Adrenal gland (tissue), 12 donors: ENCODE data around the gene HEG1. TPM values are rescaled to one million over a fixed set of nuclear protein-coding genes. Genes with fewer than 3 reads are reported as not detected.

Source experiments
- DNase-seq, 7 donors: peaks; one replicate each; pipeline ENCODE4 v3.0.0-alpha.2; 2019 to 2020
- H3K27ac ChIP-seq, 5 donors: fragments of 200-600 bp; sonication (generic) in 4 of 5; 1 replicate in 3 of 5; 2 replicates in 2 of 5; pipeline versions ENCODE4 v1.5.1 to v1.8.0; 2016 to 2020; ENCODE audit warnings: mild to moderate bottlenecking in 1 of 5
- H3K27me3 ChIP-seq: fragments of 200-600 bp; 2 replicates; pipeline ENCODE4 v1.8.0; 2021
- H3K36me3 ChIP-seq, 2 donors: fragments of 200-600 bp; replicated peaks in 1 of 2; 1 replicate in 1 of 2; 2 replicates in 1 of 2; pipeline versions ENCODE4 v1.5.1 to v1.8.0; 2018 to 2022
- H3K4me1 ChIP-seq, 2 donors: fragments of 200-600 bp; replicated peaks in 1 of 2; 1 replicate in 1 of 2; 2 replicates in 1 of 2; pipeline versions ENCODE4 v1.5.1 to v1.8.0; 2018 to 2021
- H3K4me3 ChIP-seq, 4 donors: fragments of 200-600 bp; sonication (generic) in 3 of 4; one replicate each; pipeline ENCODE4 v1.5.1; 2016 to 2018
- H3K9me3 ChIP-seq, 3 donors: fragments of 200-600 bp; sonication (generic) in 1 of 3; replicated peaks in 1 of 3; 1 replicate in 2 of 3; 2 replicates in 1 of 3; pipeline versions ENCODE4 v1.5.1 to v1.8.0; 2016 to 2021
- CTCF ChIP-seq, 6 experiments: fragments of 450-650 bp in 4 of 6; fragments of 200-600 bp in 2 of 6; sonication (generic) in 1 of 6; IDR thresholded peaks; 1 replicate in 5 of 6; 2 replicates in 1 of 6; pipeline versions ENCODE4 v1.5.1 to v1.8.0; 2016 to 2021; ENCODE audit warnings: antibody characterized with exemption in 6 of 6, mild to moderate bottlenecking in 2 of 6, moderate library complexity in 1 of 6
- POLR2A ChIP-seq, 2 donors: fragments of 450-650 bp; IDR thresholded peaks; one replicate each; pipeline ENCODE4 v1.6.1; 2017; ENCODE audit warnings: antibody characterized with exemption in 2 of 2, mild to moderate bottlenecking in 2 of 2, moderate library complexity in 1 of 2
- WGBS, 4 donors: extraction: QIAGEN DNeasy Blood & Tissue Kit in 2 of 4; methylation state at CpG; one replicate each; pipeline versions ENCODE4 v1.1.5 to v1.1.7; 2013 to 2017; 5-methylcytosine and 5-hydroxymethylcytosine counted together
- intact Hi-C, 2 donors: fragments of 100-400 bp; cut with DNase I; formaldehyde crosslinking; loops; one replicate each; pipeline versions ENCODE4 v1.14.1 to v1.15.0; 2022 to 2023
- polyA plus RNA-seq, 3 donors: library from polyadenylated mRNA; stranded (reverse); fragments of 200-250 nt in 2 of 3; fragments of 350-450 nt in 1 of 3; fragmentation: Illumina TruSeq in 1 of 3; extraction: RNeasy Lipid Tissue Mini Kit (QIAGEN cat#74804) in 1 of 3; gene quantifications; one replicate each; pipeline ENCODE4 v1.2.3, GENCODE V29; 2013 to 2014
- total RNA-seq, 9 donors: library from RNA; depleted of rRNA in 4 of 9; stranded (reverse); fragments of >200 nt in 4 of 9; fragments of 120-200 nt in 1 of 9; fragmentation: NEBNext Ultra II Directional in 1 of 9; extraction: Animal tissue kit (Norgen Biotek cat#: 25700) in 1 of 9; gene quantifications; one replicate each; pipeline versions ENCODE4 v1.1.0 to v1.2.4, GENCODE V29; 2013 to 2023
- donor health status: healthy with polysubstance abuse.
- donor health status: Bipolar disorder and iron deficiency.
- donor health status: DM: yes; HTN: yes; CAD: no.
- donor health status: DM: no; HTN: no; CAD: no.
- donor health status: DM: no; HTN: no; CAD: no.
- donor health status: DM: yes; HTN: yes; CAD: no.

The HEG1 gene
- total and polyA plus RNA-seq, 12 donors: 5.7 to 107 (median 37.9) TPM

- H3K4me1 ChIP-seq: peaks cover 10 to 50% of the 10 kb centered on the region in 2 donors
- intact Hi-C loops: no loop called here
- WGBS, 4 donors: 94 to 100% (median 96%) methylated on average over 2 of the region's 2 CpGs
These were observed 2.5 kb downstream of the HEG1 start for GRCh38 chr3:125053304-125053699.

GRCh38 chr3:125052624-125053303, 3.0 kb downstream of the HEG1 start:
- intact Hi-C loops: no loop called here

More at GRCh38 chr3:125053304-125053699, 2.5 kb downstream of the HEG1 start:
- H3K4me3 ChIP-seq: no peak overlapping the region
- TF ChIP-seq CTCF (IDR thresholded peaks at IDR 0.05) (no peak), POLR2A (IDR thresholded peaks at IDR 0.05) (no peak)
- no peaks in the 10 kb centered on the region for H3K36me3 ChIP-seq
- DNase-seq: no peak
- H3K9me3 ChIP-seq: no peaks in the 10 kb centered on the region
- H3K27me3 ChIP-seq: no peaks in the 10 kb centered on the region
- peak overlapping the region in 3 of 5 donors; percentile 27 to 98 (median 79) for H3K27ac ChIP-seq

GRCh38 chr3:125051715-125052581, 3.8 kb downstream of the HEG1 start:
- no peaks in the 10 kb centered on the region for H3K27me3 ChIP-seq
- intact Hi-C loops: no loop called here
- H3K4me1 ChIP-seq: peaks cover 8 to 43% of the 10 kb centered on the region in 2 donors
- 36 to 40% (median 36%) methylated on average over 13 to 14 of the region's 14 CpGs for WGBS, 4 donors
- H3K9me3 ChIP-seq: no peaks in the 10 kb centered on the region
- DNase-seq: peak in 6 of 7 donors; percentile 50 to 65 (median 56)
- no peaks in the 10 kb centered on the region for H3K36me3 ChIP-seq
- peak overlapping the region in 2 of 5 donors; percentile 79 to 98 for H3K27ac ChIP-seq
- TF ChIP-seq CTCF (IDR thresholded peaks at IDR 0.05): no peak
- TF ChIP-seq POLR2A (IDR thresholded peaks at IDR 0.05): no peak
- peak overlapping the region in 1 of 4 donors; percentile 11 for H3K4me3 ChIP-seq

More at GRCh38 chr3:125052624-125053303, 3.0 kb downstream of the HEG1 start:
- H3K36me3 ChIP-seq: no peaks in the 10 kb centered on the region
- DNase-seq: peak in 1 of 7 donors; percentile 13
- peaks cover 10 to 50% of the 10 kb centered on the region in 2 donors for H3K4me1 ChIP-seq
- 52 to 62% (median 61%) methylated on average over 8 of the region's 8 CpGs for WGBS, 4 donors
- H3K27me3 ChIP-seq: no peaks in the 10 kb centered on the region
- TF ChIP-seq CTCF (IDR thresholded peaks at IDR 0.05) (no peak), POLR2A (IDR thresholded peaks at IDR 0.05) (no peak)
- no peak overlapping the region for H3K4me3 ChIP-seq
- H3K9me3 ChIP-seq: no peaks in the 10 kb centered on the region
- H3K27ac ChIP-seq: peak overlapping the region in 3 of 5 donors; percentile 27 to 98 (median 79)

GRCh38 chr3:125051205-125051604, 4.6 kb downstream of the HEG1 start:
- intact Hi-C loops: no loop called here
- H3K4me1 ChIP-seq: peaks cover under 1 to 38% of the 10 kb centered on the region in 2 donors
- WGBS, 4 donors: 83 to 87% (median 85%) methylated on average over 7 of the region's 7 CpGs
- no peak for TF ChIP-seq CTCF (IDR thresholded peaks at IDR 0.05)
- peak overlapping the region in 2 of 5 donors; percentile 79 to 98 for H3K27ac ChIP-seq
- no peak overlapping the region for H3K4me3 ChIP-seq
- H3K9me3 ChIP-seq: no peaks in the 10 kb centered on the region
- no peaks in the 10 kb centered on the region for H3K36me3 ChIP-seq
- no peak for DNase-seq
- no peaks in the 10 kb centered on the region for H3K27me3 ChIP-seq
